Liver (tissue), 9 donors: Measurements from ENCODE around the gene PRKCD. TPM values are rescaled to one million over a fixed set of nuclear protein-coding genes. Genes with fewer than 3 reads are reported as not detected.

Experiments used
- DNase-seq: peaks from one replicate; pipeline ENCODE4 v3.0.0-alpha.2; 2017; ENCODE audit warnings: low spot score
- H3K27ac ChIP-seq, 2 donors: one replicate each; pipeline ENCODE4 v1.7.0; 2013; ENCODE audit warnings: inconsistent platforms in 2 of 2, low read length in 2 of 2, control low read depth in 1 of 2, low read depth in 1 of 2, mild to moderate bottlenecking in 1 of 2
- H3K27me3 ChIP-seq, 4 donors: one replicate each; pipeline versions ENCODE4 v1.6.1 to v1.7.0; 2013; ENCODE audit warnings: low read length in 3 of 4, inconsistent platforms in 1 of 4, mild to moderate bottlenecking in 1 of 4, moderate library complexity in 1 of 4; ENCODE audit not compliant: control insufficient read depth in 4 of 4, insufficient read depth in 4 of 4
- H3K36me3 ChIP-seq, 4 donors: one replicate each; pipeline versions ENCODE4 v1.6.1 to v1.7.0; 2013; ENCODE audit warnings: low read length in 3 of 4, mild to moderate bottlenecking in 3 of 4, low read depth in 1 of 4, moderate library complexity in 1 of 4; ENCODE audit not compliant: control insufficient read depth in 4 of 4, insufficient read depth in 3 of 4
- H3K4me1 ChIP-seq, 4 donors: one replicate each; pipeline versions ENCODE4 v1.6.1 to v1.7.0; 2013; ENCODE audit warnings: low read length in 3 of 4, mild to moderate bottlenecking in 3 of 4, moderate library complexity in 1 of 4; ENCODE audit not compliant: control insufficient read depth in 4 of 4, insufficient read depth in 4 of 4
- H3K4me3 ChIP-seq, 3 donors: one replicate each; pipeline versions ENCODE4 v1.6.1 to v1.7.0; 2013; ENCODE audit warnings: low read length in 3 of 3, control low read depth in 1 of 3, low read depth in 1 of 3, mild to moderate bottlenecking in 1 of 3
- H3K9ac ChIP-seq, 2 donors: one replicate each; pipeline ENCODE4 v1.7.0; 2013; ENCODE audit warnings: low read length in 2 of 2, mild to moderate bottlenecking in 2 of 2, moderate library complexity in 2 of 2, control low read depth in 1 of 2, low read depth in 1 of 2
- H3K9me3 ChIP-seq, 4 donors: one replicate each; pipeline versions ENCODE4 v1.6.1 to v1.7.0; 2013; ENCODE audit warnings: low read length in 3 of 4; ENCODE audit not compliant: control insufficient read depth in 4 of 4
- EGR1 ChIP-seq, 2 donors: IDR thresholded peaks; 2 replicates each; pipeline ENCODE4 v1.6.1; 2016 to 2018; ENCODE audit warnings: antibody characterized with exemption in 2 of 2, low read depth in 2 of 2
- FOXA1 ChIP-seq: IDR thresholded peaks from 2 replicates; pipeline ENCODE4 v1.6.1; 2016; ENCODE audit warnings: antibody characterized with exemption
- FOXA2 ChIP-seq: IDR thresholded peaks from 2 replicates; pipeline ENCODE4 v1.6.1; 2016; ENCODE audit warnings: antibody characterized with exemption
- GABPA ChIP-seq, 2 donors: IDR thresholded peaks in 1 of 2; conservative IDR thresholded peaks in 1 of 2; 2 replicates each; pipeline ENCODE4 v1.6.1; 2016; ENCODE audit warnings: antibody characterized with exemption in 2 of 2, mild to moderate bottlenecking in 1 of 2, moderate library complexity in 1 of 2
- HNF4A ChIP-seq, 2 donors: conservative IDR thresholded peaks; 2 replicates each; pipeline ENCODE4 v1.6.1; 2016; ENCODE audit warnings: antibody characterized with exemption in 2 of 2, mild to moderate bottlenecking in 2 of 2
- HNF4G ChIP-seq: IDR thresholded peaks from 2 replicates; pipeline ENCODE4 v1.6.1; 2016; ENCODE audit warnings: antibody characterized with exemption
- JUND ChIP-seq, 2 donors: IDR thresholded peaks; 2 replicates each; pipeline ENCODE4 v1.6.1; 2016; ENCODE audit warnings: antibody characterized with exemption in 2 of 2
- NR2F2 ChIP-seq: IDR thresholded peaks from 2 replicates; pipeline ENCODE4 v1.6.1; 2016; ENCODE audit warnings: antibody characterized with exemption
- RAD21 ChIP-seq, 2 donors: IDR thresholded peaks; 2 replicates each; pipeline ENCODE4 v1.6.1; 2016; ENCODE audit warnings: antibody characterized with exemption in 2 of 2, mild to moderate bottlenecking in 2 of 2
- RXRA ChIP-seq, 2 donors: IDR thresholded peaks; 2 replicates each; pipeline ENCODE4 v1.6.1; 2017 to 2018; ENCODE audit warnings: antibody characterized with exemption in 2 of 2, mild to moderate bottlenecking in 1 of 2
- SP1 ChIP-seq: IDR thresholded peaks from 2 replicates; pipeline ENCODE4 v1.6.1; 2018; ENCODE audit warnings: antibody characterized with exemption, mild to moderate bottlenecking
- TAF1 ChIP-seq: conservative IDR thresholded peaks from 2 replicates; pipeline ENCODE4 v1.6.1; 2016; ENCODE audit warnings: antibody characterized with exemption, mild to moderate bottlenecking
- YY1 ChIP-seq: IDR thresholded peaks from 2 replicates; pipeline ENCODE4 v1.6.1; 2016; ENCODE audit warnings: antibody characterized with exemption, mild to moderate bottlenecking
- WGBS: extraction: QIAGEN DNeasy Blood & Tissue Kit; methylation state at CpG from one replicate; pipeline ENCODE4 v1.1.7; 2013; 5-methylcytosine and 5-hydroxymethylcytosine counted together
- polyA plus RNA-seq, 2 donors: library from polyadenylated mRNA; stranded (reverse) in 1 of 2; unstranded in 1 of 2; fragments of 200-250 nt in 1 of 2; fragments of >200 nt in 1 of 2; fragmentation: Nextera tagmentation in 1 of 2; extraction: Ambion mirVana in 1 of 2; gene quantifications; one replicate each; pipeline versions ENCODE4 v1.2.1 to v1.2.3, GENCODE V29; 2013 to 2015
- total RNA-seq, 2 donors: library from RNA; depleted of rRNA; stranded (reverse); fragments of >200 nt; gene quantifications; one replicate each; pipeline ENCODE4 v1.2.3, GENCODE V29; 2014
- TF ChIP-seq, protein P1 (sequence below): fragments of 150-350 bp; IDR thresholded peaks from 2 replicates; pipeline ENCODE4 v1.5.1; 2017; ENCODE audit warnings: improper control_type of control experiment, low read depth, low read length; ENCODE audit not compliant: missing input control
- TF ChIP-seq, protein P2 (sequence below): IDR thresholded peaks from 2 replicates; pipeline ENCODE4 v1.6.1; 2016; ENCODE audit warnings: antibody characterized with exemption
- TF ChIP-seq, protein P3 (sequence below): IDR thresholded peaks from 2 replicates; pipeline ENCODE4 v1.6.1; 2016; ENCODE audit warnings: antibody characterized with exemption
- TF ChIP-seq, protein P4 (sequence below): IDR thresholded peaks from 2 replicates; pipeline ENCODE4 v1.6.1; 2016; ENCODE audit warnings: antibody characterized with exemption, mild to moderate bottlenecking
- TF ChIP-seq, protein P5 (sequence below): IDR thresholded peaks from 2 replicates; pipeline ENCODE4 v1.6.1; 2016; ENCODE audit warnings: antibody characterized with exemption
- donor health status: healthy.
- donor health status: healthy.
- donor health status: healthy.
- donor health status: healthy.
- donor health status: healthy.

Gene PRKCD
- total and polyA plus RNA-seq, 4 donors = 3.1 to 7.3 (median 3.4) TPM

DNA sequence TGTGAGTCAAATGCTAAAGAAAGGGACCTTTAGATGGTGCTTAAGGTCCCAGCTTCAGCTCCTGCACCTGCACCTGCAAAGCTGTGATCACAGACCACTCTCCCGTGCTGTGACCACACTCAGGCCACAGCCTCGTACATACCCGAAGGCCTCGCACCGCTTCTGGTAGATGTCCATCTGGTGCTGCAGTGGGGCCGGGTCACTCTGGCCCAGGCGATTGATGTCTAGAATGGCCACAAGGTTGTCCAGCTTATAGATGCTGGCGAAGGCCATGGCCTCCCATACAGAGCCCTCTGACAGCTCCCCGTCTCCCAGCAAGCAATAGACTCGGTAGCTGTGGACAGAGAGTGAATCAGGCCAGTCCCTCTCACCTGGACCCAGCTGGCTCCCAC is 73.8 kb downstream of the PRKCD start:
- 93% methylated on average over 10 of the region's 10 CpGs for WGBS
- DNase-seq = no peak
- H3K4me1 ChIP-seq = peaks cover 19 to 24% (median 21%) of the 10 kb centered on the region in 4 donors
- no peak for TF ChIP-seq NR2F2
- TF ChIP-seq HNF4A (conservative IDR thresholded peaks at IDR 0.05) = no peak
- no peak for TF ChIP-seq HNF4G
- TF ChIP-seq EGR1 (IDR thresholded peaks at IDR 0.05; ENCODE audit: low read depth in 2 of 2) = no peak
- no peak for TF ChIP-seq FOXA1
- no peak for TF ChIP-seq RXRA (IDR thresholded peaks at IDR 0.05)
- no peak for TF ChIP-seq JUND (IDR thresholded peaks at IDR 0.05)
- TF ChIP-seq, protein P1, sequence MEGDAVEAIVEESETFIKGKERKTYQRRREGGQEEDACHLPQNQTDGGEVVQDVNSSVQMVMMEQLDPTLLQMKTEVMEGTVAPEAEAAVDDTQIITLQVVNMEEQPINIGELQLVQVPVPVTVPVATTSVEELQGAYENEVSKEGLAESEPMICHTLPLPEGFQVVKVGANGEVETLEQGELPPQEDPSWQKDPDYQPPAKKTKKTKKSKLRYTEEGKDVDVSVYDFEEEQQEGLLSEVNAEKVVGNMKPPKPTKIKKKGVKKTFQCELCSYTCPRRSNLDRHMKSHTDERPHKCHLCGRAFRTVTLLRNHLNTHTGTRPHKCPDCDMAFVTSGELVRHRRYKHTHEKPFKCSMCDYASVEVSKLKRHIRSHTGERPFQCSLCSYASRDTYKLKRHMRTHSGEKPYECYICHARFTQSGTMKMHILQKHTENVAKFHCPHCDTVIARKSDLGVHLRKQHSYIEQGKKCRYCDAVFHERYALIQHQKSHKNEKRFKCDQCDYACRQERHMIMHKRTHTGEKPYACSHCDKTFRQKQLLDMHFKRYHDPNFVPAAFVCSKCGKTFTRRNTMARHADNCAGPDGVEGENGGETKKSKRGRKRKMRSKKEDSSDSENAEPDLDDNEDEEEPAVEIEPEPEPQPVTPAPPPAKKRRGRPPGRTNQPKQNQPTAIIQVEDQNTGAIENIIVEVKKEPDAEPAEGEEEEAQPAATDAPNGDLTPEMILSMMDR = no peak
- no peak for TF ChIP-seq TAF1
- TF ChIP-seq, protein P2, sequence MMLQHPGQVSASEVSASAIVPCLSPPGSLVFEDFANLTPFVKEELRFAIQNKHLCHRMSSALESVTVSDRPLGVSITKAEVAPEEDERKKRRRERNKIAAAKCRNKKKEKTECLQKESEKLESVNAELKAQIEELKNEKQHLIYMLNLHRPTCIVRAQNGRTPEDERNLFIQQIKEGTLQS = no peak
- no peak overlapping the region for H3K9ac ChIP-seq
- H3K27me3 ChIP-seq = no peaks in the 10 kb centered on the region
- peaks cover 5 to 33% (median 14%) of the 10 kb centered on the region in 4 donors for H3K36me3 ChIP-seq
- no peak overlapping the region for H3K27ac ChIP-seq
- H3K9me3 ChIP-seq = no peaks in the 10 kb centered on the region
- no peak overlapping the region for H3K4me3 ChIP-seq

DNA sequence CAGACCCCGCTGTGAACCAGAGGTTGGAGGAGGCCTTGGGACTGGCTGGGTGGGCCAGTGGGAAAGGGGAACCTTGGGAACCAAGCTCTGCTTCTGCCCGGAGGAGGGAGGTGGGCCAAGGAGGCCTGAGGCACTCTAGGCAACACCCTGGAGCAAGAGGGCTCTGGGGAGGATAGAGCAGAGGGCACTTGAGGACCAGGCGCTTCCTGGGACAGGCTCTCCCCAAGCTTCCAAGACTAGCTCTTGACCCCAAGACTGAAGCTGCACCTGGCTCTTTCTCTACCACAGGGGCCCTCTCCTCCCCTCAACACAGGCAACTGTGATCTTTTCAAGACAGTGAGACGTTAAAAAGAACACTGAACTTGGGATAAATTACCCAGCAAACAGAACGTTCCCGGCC is 74.5 kb downstream of the PRKCD start:
- H3K36me3 ChIP-seq = peaks cover 0 to 26% (median 12%) of the 10 kb centered on the region in 4 donors
- H3K4me3 ChIP-seq = no peak overlapping the region
- peaks cover 20 to 24% (median 22%) of the 10 kb centered on the region in 4 donors for H3K4me1 ChIP-seq
- no peaks in the 10 kb centered on the region for H3K9me3 ChIP-seq
- H3K27ac ChIP-seq = no peak overlapping the region
- whole genome bisulfite sequencing = 84% methylated on average over 6 of the region's 6 CpGs
- TF ChIP-seq HNF4G (no peak), JUND (IDR thresholded peaks at IDR 0.05) (no peak), FOXA2 (no peak), NR2F2 (no peak), RAD21 (IDR thresholded peaks at IDR 0.05) (no peak), SP1 (no peak), GABPA (IDR thresholded peaks at IDR 0.05 in 1 of 2, conservative IDR thresholded peaks at IDR 0.05 in 1 of 2) (no peak), EGR1 (IDR thresholded peaks at IDR 0.05; ENCODE audit: low read depth in 2 of 2) (no peak), YY1 (no peak), HNF4A (conservative IDR thresholded peaks at IDR 0.05) (no peak), RXRA (IDR thresholded peaks at IDR 0.05) (no peak), TAF1 (no peak), FOXA1 (no peak)
- TF ChIP-seq, protein P3, sequence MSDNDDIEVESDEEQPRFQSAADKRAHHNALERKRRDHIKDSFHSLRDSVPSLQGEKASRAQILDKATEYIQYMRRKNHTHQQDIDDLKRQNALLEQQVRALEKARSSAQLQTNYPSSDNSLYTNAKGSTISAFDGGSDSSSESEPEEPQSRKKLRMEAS = no peak
- TF ChIP-seq, protein P4, sequence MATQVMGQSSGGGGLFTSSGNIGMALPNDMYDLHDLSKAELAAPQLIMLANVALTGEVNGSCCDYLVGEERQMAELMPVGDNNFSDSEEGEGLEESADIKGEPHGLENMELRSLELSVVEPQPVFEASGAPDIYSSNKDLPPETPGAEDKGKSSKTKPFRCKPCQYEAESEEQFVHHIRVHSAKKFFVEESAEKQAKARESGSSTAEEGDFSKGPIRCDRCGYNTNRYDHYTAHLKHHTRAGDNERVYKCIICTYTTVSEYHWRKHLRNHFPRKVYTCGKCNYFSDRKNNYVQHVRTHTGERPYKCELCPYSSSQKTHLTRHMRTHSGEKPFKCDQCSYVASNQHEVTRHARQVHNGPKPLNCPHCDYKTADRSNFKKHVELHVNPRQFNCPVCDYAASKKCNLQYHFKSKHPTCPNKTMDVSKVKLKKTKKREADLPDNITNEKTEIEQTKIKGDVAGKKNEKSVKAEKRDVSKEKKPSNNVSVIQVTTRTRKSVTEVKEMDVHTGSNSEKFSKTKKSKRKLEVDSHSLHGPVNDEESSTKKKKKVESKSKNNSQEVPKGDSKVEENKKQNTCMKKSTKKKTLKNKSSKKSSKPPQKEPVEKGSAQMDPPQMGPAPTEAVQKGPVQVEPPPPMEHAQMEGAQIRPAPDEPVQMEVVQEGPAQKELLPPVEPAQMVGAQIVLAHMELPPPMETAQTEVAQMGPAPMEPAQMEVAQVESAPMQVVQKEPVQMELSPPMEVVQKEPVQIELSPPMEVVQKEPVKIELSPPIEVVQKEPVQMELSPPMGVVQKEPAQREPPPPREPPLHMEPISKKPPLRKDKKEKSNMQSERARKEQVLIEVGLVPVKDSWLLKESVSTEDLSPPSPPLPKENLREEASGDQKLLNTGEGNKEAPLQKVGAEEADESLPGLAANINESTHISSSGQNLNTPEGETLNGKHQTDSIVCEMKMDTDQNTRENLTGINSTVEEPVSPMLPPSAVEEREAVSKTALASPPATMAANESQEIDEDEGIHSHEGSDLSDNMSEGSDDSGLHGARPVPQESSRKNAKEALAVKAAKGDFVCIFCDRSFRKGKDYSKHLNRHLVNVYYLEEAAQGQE = no peak
- TF ChIP-seq, protein P5, sequence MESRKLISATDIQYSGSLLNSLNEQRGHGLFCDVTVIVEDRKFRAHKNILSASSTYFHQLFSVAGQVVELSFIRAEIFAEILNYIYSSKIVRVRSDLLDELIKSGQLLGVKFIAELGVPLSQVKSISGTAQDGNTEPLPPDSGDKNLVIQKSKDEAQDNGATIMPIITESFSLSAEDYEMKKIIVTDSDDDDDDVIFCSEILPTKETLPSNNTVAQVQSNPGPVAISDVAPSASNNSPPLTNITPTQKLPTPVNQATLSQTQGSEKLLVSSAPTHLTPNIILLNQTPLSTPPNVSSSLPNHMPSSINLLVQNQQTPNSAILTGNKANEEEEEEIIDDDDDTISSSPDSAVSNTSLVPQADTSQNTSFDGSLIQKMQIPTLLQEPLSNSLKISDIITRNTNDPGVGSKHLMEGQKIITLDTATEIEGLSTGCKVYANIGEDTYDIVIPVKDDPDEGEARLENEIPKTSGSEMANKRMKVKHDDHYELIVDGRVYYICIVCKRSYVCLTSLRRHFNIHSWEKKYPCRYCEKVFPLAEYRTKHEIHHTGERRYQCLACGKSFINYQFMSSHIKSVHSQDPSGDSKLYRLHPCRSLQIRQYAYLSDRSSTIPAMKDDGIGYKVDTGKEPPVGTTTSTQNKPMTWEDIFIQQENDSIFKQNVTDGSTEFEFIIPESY = no peak
- TF ChIP-seq, protein P1 = no peak
- TF ChIP-seq, protein P2 = no peak
- DNase-seq = no peak
- H3K9ac ChIP-seq = no peak overlapping the region
- no peaks in the 10 kb centered on the region for H3K27me3 ChIP-seq
